Endothelial cell of umbilical vein (primary cell): ENCODE data around the gene FAM168A. TPM values are rescaled to one million over a fixed set of nuclear protein-coding genes. Genes with fewer than 3 reads are reported as not detected.

Experiments used
- BruUV-seq: library from RNA; stranded (reverse); fragments of 400-500 nt; replicated peaks from 2 replicates; lab custom pipeline; 2021; lab: Mats Ljungman, UMichigan
- CTCF ChIA-PET: fragments of 300-600, 350-600 bp; sonication (Branson Sonifier 250); formaldehyde crosslinking; loops from one replicate; lab custom pipeline; 2021; ENCODE audit warnings: antibody characterized with exemption, inconsistent platforms; lab: Charles Lee
- POLR2A ChIA-PET: fragments of 300-600, 350-600 bp; sonication (Branson Sonifier 250); formaldehyde crosslinking; loops from one replicate; lab custom pipeline; 2021; ENCODE audit warnings: antibody characterized with exemption, inconsistent platforms; lab: Charles Lee
- DNase-seq: peaks from one replicate; pipeline ENCODE4 v3.0.0-alpha.2; 2011; ENCODE audit warnings: low read depth, low spot score
- FAIRE-seq: peaks from 2 replicates; lab custom pipeline; 2011; peaks lifted over from hg19 to GRCh38; lab: Jason Lieb, UNC
- H2AFZ ChIP-seq: 2 replicates; pipeline ENCODE4 v1.6.0; 2012; ENCODE audit warnings: low read depth, low read length, control low read depth, inconsistent platforms
- H3K27ac ChIP-seq: 2 replicates; pipeline ENCODE4 v1.5.1; 2011; ENCODE audit warnings: low read depth, mild to moderate bottlenecking, control low read depth, low read length, moderate library complexity; ENCODE audit not compliant: insufficient read depth
- H3K27me3 ChIP-seq, 2 experiments: 2 replicates each; pipeline versions ENCODE4 v1.6.0 to v1.6.1; 2011; ENCODE audit warnings: low read length in 2 of 2, mixed read lengths in 1 of 2; ENCODE audit not compliant: control insufficient read depth in 2 of 2, insufficient read depth in 2 of 2
- H3K36me3 ChIP-seq, 2 experiments: 2 replicates in 1 of 2; 3 replicates in 1 of 2; pipeline ENCODE4 v1.5.1; 2011; ENCODE audit warnings: low read length in 2 of 2, mild to moderate bottlenecking in 1 of 2, moderate library complexity in 1 of 2; ENCODE audit not compliant: control insufficient read depth in 2 of 2, insufficient read depth in 2 of 2; ENCODE audit errors: extremely low read depth in 1 of 2
- H3K4me1 ChIP-seq: 3 replicates; pipeline ENCODE4 v1.5.1; 2011; ENCODE audit warnings: mild to moderate bottlenecking, low read length; ENCODE audit not compliant: control insufficient read depth, insufficient read depth; ENCODE audit errors: extremely low read depth
- H3K4me2 ChIP-seq: 2 replicates; pipeline ENCODE4 v1.6.1; 2011; ENCODE audit warnings: low read length, control low read depth, mixed read lengths; ENCODE audit not compliant: insufficient read depth
- H3K4me3 ChIP-seq, 3 experiments: fragments of 200-600 bp in 1 of 3; sonication (generic), shearing (Covaris generic) in 1 of 3; replicated peaks in 1 of 3; 2 replicates each; pipeline ENCODE4 v1.5.1; 2011 to 2016; ENCODE audit warnings: control low read depth in 3 of 3, low read length in 3 of 3, mild to moderate bottlenecking in 2 of 3, inconsistent platforms in 1 of 3, low read depth in 1 of 3, moderate library complexity in 1 of 3; ENCODE audit not compliant: insufficient read depth in 1 of 3
- H3K79me2 ChIP-seq: 2 replicates; pipeline ENCODE4 v1.6.0; 2012; ENCODE audit warnings: low read length, inconsistent platforms; ENCODE audit not compliant: control insufficient read depth, insufficient read depth
- H3K9ac ChIP-seq: replicated peaks from 2 replicates; pipeline ENCODE3; 2011; ENCODE audit warnings: low read length, control low read depth; ENCODE audit not compliant: insufficient read depth; ENCODE audit errors: extremely low read depth
- H3K9me1 ChIP-seq: replicated peaks from 3 replicates; pipeline ENCODE4 v1.6.0; 2011; ENCODE audit warnings: mild to moderate bottlenecking, low read length; ENCODE audit not compliant: control insufficient read depth, insufficient read depth; ENCODE audit errors: extremely low read depth
- H3K9me3 ChIP-seq: replicated peaks from 2 replicates; pipeline ENCODE4 v1.5.1; 2012; ENCODE audit warnings: low read length, inconsistent platforms; ENCODE audit not compliant: control insufficient read depth, insufficient read depth
- H4K20me1 ChIP-seq: replicated peaks from 2 replicates; pipeline ENCODE3; 2011; ENCODE audit warnings: mild to moderate bottlenecking, low read length; ENCODE audit not compliant: control insufficient read depth, insufficient read depth; ENCODE audit errors: extremely low read depth
- EZH2 ChIP-seq: IDR thresholded peaks from 2 replicates; pipeline ENCODE4 v1.6.1; 2012; ENCODE audit warnings: borderline replicate concordance, low read depth, mild to moderate bottlenecking, moderate library complexity, low read length, inconsistent platforms; ENCODE audit not compliant: severe bottlenecking
- FOS ChIP-seq: IDR thresholded peaks from 2 replicates; pipeline ENCODE4 v1.6.1; 2011; ENCODE audit warnings: mild to moderate bottlenecking, low read length, moderate library complexity, borderline replicate concordance; ENCODE audit not compliant: insufficient read depth
- GATA2 ChIP-seq: IDR thresholded peaks from 2 replicates; pipeline ENCODE4 v1.7.0; 2011; ENCODE audit warnings: low read depth, mild to moderate bottlenecking, moderate library complexity, mixed read lengths, low read length; ENCODE audit not compliant: insufficient read length, insufficient read depth
- JUN ChIP-seq: IDR thresholded peaks from 2 replicates; pipeline ENCODE4 v1.6.1; 2011; ENCODE audit warnings: borderline replicate concordance, low read depth; ENCODE audit not compliant: insufficient read length, insufficient read depth
- MYC ChIP-seq: IDR thresholded peaks from one replicate; pipeline ENCODE4 v1.6.1; 2011; ENCODE audit warnings: mild to moderate bottlenecking, low read depth, low read length
- POLR2A ChIP-seq: IDR thresholded peaks from 2 replicates; pipeline ENCODE4 v1.6.1; 2012; ENCODE audit warnings: low read depth, mild to moderate bottlenecking, control low read depth, low read length
- POLR2AphosphoS5 ChIP-seq: IDR thresholded peaks from 2 replicates; pipeline ENCODE4 v1.6.1; 2012; ENCODE audit warnings: low read depth, mild to moderate bottlenecking, control low read depth, low read length, moderate library complexity; ENCODE audit not compliant: insufficient read depth
- dilution Hi-C: fragments of 300-500 bp; cut with MboI; formaldehyde crosslinking; loops from one replicate; pipeline ENCODE4 v1.15.0; 2019; ENCODE audit warnings: low sequenced_read_pairs; ENCODE audit not compliant: extremely low pct_ligation_motif_present
- intact Hi-C: fragments of 100-400 bp; cut with micrococcal nuclease; formaldehyde crosslinking; loops from one replicate; pipeline ENCODE4 v1.10.0; 2022
- polyA plus RNA-seq, 4 experiments: library from polyadenylated mRNA; depleted of rRNA in 3 of 4; stranded (reverse) in 3 of 4; unstranded in 1 of 4; fragments of >200 nt; gene quantifications; 2 replicates each; pipeline versions ENCODE4 v1.2.1 to v1.2.3, GENCODE V29; 2011 to 2012; ENCODE audit warnings: missing spikeins in 1 of 4
- total RNA-seq: library from RNA; stranded (reverse); gene quantifications from 2 replicates; pipeline ENCODE4 v1.2.3, GENCODE V29; 2021
- TF ChIP-seq, protein P1 (sequence below), 2 donors: IDR thresholded peaks; 1 replicate in 1 of 2; 2 replicates in 1 of 2; pipeline ENCODE4 v1.5.1; 2011; ENCODE audit warnings: low read length in 2 of 2, mild to moderate bottlenecking in 2 of 2, moderate library complexity in 2 of 2, control low read depth in 1 of 2, inconsistent platforms in 1 of 2, low read depth in 1 of 2; ENCODE audit not compliant: insufficient read depth in 1 of 2; ENCODE audit errors: extremely low read depth in 1 of 2
- TF ChIP-seq, protein P2 (sequence below): IDR thresholded peaks from 2 replicates; pipeline ENCODE4 v1.6.1; 2011; ENCODE audit not compliant: insufficient read depth, insufficient read length

FAM168A gene
- total and polyA plus RNA-seq, 2 donors (not counting 3 experiments of a cell fraction or from before 2014, with no cell fraction given), result 17.0 to 20.5 TPM

- Histone ChIP-seq H3K4me2 (no peak overlapping the region), H3K9ac (no peak overlapping the region), H3K27ac (no peak overlapping the region), H3K9me1 (no peaks in the 10 kb centered on the region), H3K4me1 (no peaks in the 10 kb centered on the region), H3K79me2 (no peaks in the 10 kb centered on the region), H3K4me3 (no peak overlapping the region), H4K20me1 (no peaks in the 10 kb centered on the region), H3K36me3 (no peaks in the 10 kb centered on the region), H3K27me3 (peaks cover 9 to 12% of the 10 kb centered on the region in 2 experiments), H3K9me3 (no peaks in the 10 kb centered on the region), H2AFZ (peak overlapping the region; percentile 75)
- DNase-seq (peak; percentile 74), FAIRE-seq (peak; percentile 96)
- ChIA-PET POLR2A (interaction anchor here (0.6 to 1.0 kb wide), 2 partner anchors 22 to 126 kb away, joined by 3 to 4 read pairs; no protein-coding TSS in a partner anchor), CTCF (interaction anchor here (0.6 to 7.6 kb wide), 90 partner anchors 9 to 318 kb away, joined by 3 to 243 read pairs (median 4); partner anchors contain the start of genes FAM168A, MRPL48, PLEKHB1 and RAB6A)
- BruUV-seq, result no TSS peak
- TF ChIP-seq FOS, result no peak
- TF ChIP-seq, protein P1, sequence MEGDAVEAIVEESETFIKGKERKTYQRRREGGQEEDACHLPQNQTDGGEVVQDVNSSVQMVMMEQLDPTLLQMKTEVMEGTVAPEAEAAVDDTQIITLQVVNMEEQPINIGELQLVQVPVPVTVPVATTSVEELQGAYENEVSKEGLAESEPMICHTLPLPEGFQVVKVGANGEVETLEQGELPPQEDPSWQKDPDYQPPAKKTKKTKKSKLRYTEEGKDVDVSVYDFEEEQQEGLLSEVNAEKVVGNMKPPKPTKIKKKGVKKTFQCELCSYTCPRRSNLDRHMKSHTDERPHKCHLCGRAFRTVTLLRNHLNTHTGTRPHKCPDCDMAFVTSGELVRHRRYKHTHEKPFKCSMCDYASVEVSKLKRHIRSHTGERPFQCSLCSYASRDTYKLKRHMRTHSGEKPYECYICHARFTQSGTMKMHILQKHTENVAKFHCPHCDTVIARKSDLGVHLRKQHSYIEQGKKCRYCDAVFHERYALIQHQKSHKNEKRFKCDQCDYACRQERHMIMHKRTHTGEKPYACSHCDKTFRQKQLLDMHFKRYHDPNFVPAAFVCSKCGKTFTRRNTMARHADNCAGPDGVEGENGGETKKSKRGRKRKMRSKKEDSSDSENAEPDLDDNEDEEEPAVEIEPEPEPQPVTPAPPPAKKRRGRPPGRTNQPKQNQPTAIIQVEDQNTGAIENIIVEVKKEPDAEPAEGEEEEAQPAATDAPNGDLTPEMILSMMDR (IDR thresholded peaks at IDR 0.05; ENCODE audit: extremely low read depth in 1 of 2, insufficient read depth in 1 of 2, low read depth in 1 of 2, low read length in 2 of 2), result peak; percentile 84 to 85
- intact Hi-C loops, result loop anchor here (1.0 to 10.0 kb wide), 3 partner anchors 35 to 221 kb away; no protein-coding TSS in a partner anchor
- dilution Hi-C loops, result no loop called here
Measured at GRCh38 chr11:73625696-73626318, 27.9 kb upstream of the FAM168A start.

GRCh38 chr11:73623686-73624085 is 25.8 kb upstream of the FAM168A start:
- TF ChIP-seq GATA2 (no peak), POLR2AphosphoS5 (no peak), JUN (no peak), EZH2 (no peak), POLR2A (no peak), FOS (no peak), MYC (no peak)
- TF ChIP-seq, protein P2, sequence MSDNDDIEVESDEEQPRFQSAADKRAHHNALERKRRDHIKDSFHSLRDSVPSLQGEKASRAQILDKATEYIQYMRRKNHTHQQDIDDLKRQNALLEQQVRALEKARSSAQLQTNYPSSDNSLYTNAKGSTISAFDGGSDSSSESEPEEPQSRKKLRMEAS, result no peak
- TF ChIP-seq, protein P1 (IDR thresholded peaks at IDR 0.05; ENCODE audit: extremely low read depth in 1 of 2, insufficient read depth in 1 of 2, low read depth in 1 of 2, low read length in 2 of 2), result no peak
- no peaks in the 10 kb centered on the region for H3K9me3 ChIP-seq
- no peak overlapping the region for H3K27ac ChIP-seq
- ChIA-PET POLR2A (no interaction called here), CTCF (interaction anchor here (0.7 to 7.6 kb wide), 8 partner anchors 13 to 144 kb away, joined by 3 to 243 read pairs (median 4); no protein-coding TSS in a partner anchor)
- intact Hi-C loops, result loop anchor here (2.0 to 10.0 kb wide), 2 partner anchors 145 to 219 kb away; no protein-coding TSS in a partner anchor
- H3K9me1 ChIP-seq, result no peaks in the 10 kb centered on the region
- no peak overlapping the region for H3K4me3 ChIP-seq
- H2AFZ ChIP-seq, result no peak overlapping the region
- DNase-seq (no peak), FAIRE-seq (no peak)
- no peaks in the 10 kb centered on the region for H3K4me1 ChIP-seq
- BruUV-seq, result no TSS peak
- H3K36me3 ChIP-seq, result no peaks in the 10 kb centered on the region
- H3K27me3 ChIP-seq, result peaks cover 9 to 10% of the 10 kb centered on the region in 2 experiments
- no peak overlapping the region for H3K4me2 ChIP-seq
- no peaks in the 10 kb centered on the region for H4K20me1 ChIP-seq
- no peak overlapping the region for H3K9ac ChIP-seq
- dilution Hi-C loops, result no loop called here
- no peaks in the 10 kb centered on the region for H3K79me2 ChIP-seq
